OCI-LY7 (cell line): ENCODE measurements around the gene FNIP1.
"Not testable (repeated sequence)": the region's sequence is repeated elsewhere in the genome, so short reads cannot be mapped to it uniquely, and the experiment has no call there.

Source experiments
- CTCF ChIP-seq: fragments of 200-600 bp; sonication (generic); conservative IDR thresholded peaks from 2 replicates; pipeline ENCODE4 v1.5.1; 2014; ENCODE audit warnings: mild to moderate bottlenecking, antibody characterized with exemption, low read length, moderate library complexity, mixed read lengths
- EZH2phosphoT487 ChIP-seq: fragments of 200-600 bp; sonication (generic); IDR thresholded peaks from 2 replicates; pipeline ENCODE4 v1.6.1; 2018; ENCODE audit warnings: low read depth, borderline replicate concordance, mild to moderate bottlenecking, mixed run types, antibody characterized with exemption, low read length, moderate library complexity, mixed read lengths

GRCh38 chr5:131717164-131717563 is 79.7 kb downstream of the FNIP1 start:
- not testable (repeated sequence) for TF ChIP-seq CTCF, EZH2phosphoT487
